Stimulated activated CD4-positive, alpha-beta T cell treated with anti-CD3 and anti-CD28 coated beads, Interleukin-2, amount 100 ng/mL, for 24 hours (primary cell): ENCODE data around the gene OGT.
"Not testable (repeated sequence)": the region's sequence is repeated elsewhere in the genome, so short reads cannot be mapped to it uniquely, and the experiment has no call there.

Source experiments
- DNase-seq, 2 donors: peaks; one replicate each; pipeline ENCODE4 v3.0.0-alpha.2; 2020

OGT gene

DNA sequence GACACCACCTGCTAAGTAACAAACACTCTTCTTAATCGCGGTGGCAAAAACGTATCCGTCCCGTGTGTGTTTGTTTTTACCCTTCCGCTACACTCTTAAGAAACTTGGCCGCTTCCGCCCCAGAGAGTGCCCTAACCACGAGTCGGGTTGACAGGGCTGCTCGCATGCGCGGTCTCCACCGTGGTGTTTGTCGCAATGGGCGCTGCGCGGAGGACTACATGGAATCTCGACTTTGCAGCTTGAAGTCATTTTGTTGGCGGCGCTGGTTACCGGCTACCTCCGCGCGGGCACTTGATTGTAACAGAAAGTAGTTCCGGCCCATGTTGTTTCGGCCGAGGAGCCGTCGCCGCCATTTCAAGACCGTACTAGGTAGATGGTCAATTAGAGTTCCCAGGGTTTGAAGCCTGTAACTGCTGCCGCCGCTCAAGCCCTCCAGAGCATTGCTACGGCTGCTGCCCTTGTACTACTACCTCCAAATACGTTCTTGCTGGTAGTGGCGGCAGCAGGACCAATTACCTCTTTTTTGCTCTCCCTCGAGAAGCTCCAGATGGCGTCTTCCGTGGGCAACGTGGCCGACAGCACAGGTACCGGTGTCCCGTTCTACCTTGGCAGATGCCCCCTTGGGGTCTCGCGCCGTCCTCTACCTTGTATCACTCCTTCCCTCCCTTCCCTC is at the start of gene OGT:
Gene OGT (plus strand): TSS at position 352 of the 673 bp plus-strand sequence. CDS start 196 bp downstream, at position 548.
- peak; percentile 90 to 91 for DNase-seq

DNA sequence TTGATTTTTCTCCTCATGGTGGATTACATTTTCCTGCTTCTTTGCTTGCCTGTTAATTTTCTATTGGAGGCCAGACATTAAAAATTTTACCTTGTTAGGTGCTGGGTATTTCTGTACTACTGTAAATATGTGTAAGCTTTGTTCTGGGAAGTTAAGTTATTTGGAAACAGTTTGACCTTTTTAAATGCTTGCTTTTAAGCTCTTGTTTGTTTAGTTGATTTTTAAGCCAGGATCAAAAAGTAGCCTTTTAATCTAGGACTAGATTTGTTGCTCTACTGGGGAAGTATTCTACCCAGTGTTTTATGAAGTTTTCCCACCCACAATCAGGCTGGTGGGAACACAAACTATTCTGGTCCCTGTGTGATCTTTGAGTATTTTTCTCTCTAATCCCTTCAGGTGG is 45.1 kb upstream of the OGT start:
- no peak for DNase-seq

DNA sequence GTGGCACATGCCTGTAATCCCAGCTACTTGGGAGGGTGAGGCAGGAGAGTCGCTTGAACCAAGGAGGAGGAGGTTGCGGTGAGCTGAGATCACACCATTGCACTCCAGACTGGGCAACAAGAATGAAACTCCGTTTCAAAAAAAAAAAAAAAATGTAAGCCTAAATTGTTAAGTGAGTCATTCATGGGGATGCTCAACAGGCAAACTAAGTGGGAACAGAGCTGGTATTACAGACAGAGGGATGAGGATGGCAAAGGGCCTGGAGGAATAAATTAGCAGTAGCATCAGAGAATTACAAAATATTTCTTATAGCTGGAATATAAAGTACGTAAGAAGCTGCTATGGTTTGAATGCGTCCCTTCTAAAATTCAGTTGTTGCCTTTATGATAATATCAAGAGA is 43.4 kb upstream of the OGT start:
- no peak for DNase-seq

DNA sequence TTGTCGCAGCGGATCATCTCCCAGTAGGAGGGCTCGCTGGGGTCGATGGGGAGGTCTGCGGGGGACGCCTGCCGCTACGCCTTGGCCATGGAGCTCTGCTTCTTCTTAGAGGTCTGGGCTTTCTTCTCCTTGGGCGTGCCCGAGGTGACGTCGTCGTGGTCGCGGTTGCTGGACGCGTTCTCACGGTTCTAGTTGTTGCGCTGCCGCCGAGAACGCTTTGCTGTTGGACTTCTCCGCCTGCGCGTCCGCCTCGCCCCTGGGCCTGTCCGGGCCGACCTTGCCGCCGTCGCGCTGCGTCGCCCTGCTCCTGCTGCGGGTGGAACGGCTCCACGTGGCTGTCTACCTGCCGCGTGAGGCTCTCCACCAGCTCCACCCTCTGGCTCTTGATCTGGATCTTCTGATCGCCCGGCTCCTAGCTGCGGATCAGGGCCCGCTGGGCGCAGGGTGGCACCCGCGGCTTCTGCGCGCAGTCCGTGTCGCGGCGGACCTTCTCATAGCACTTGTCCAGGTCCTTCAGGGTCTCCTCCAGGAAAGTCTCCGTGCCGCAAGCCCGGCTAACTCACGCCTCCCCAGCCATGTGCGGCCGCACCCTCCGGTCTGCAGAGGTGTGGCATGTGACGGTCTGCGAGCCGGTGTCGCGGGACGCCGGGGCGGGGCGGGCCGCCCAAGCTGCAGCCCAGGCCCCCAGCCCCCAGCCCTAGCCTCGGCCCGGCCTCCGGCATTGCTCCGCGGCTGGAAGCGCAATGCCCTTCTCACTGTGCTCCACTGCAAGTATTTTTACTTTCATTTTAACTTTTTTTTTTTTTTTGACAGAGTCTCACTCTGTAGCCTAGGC is 40.5 kb upstream of the OGT start:
- peak; percentile 36 to 59 for DNase-seq

DNA sequence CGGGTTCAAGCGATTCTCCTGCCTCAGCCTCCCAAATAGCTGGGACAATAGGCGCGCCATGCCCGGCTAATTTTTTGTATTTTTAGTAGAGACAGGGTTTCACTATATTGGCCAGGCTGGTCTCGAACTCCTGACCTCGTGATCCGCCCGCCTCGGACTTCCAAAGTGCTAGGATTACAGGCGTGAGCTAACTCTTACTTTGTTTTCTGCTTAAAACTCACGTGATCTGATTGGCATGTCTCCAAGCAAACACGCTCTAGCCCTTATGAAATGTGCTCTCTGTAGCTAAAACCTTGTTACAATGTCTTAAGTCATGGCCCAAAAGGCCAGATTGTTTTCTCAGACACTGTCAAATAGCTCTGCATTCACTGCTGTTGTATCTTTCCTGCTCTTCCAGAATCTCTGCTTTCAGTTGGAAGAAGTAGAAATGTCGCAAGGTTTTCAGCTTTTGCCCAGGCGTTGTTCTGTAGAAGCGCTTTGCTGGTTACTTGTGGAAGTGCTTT is 39.7 kb upstream of the OGT start:
- DNase-seq, result no peak

DNA sequence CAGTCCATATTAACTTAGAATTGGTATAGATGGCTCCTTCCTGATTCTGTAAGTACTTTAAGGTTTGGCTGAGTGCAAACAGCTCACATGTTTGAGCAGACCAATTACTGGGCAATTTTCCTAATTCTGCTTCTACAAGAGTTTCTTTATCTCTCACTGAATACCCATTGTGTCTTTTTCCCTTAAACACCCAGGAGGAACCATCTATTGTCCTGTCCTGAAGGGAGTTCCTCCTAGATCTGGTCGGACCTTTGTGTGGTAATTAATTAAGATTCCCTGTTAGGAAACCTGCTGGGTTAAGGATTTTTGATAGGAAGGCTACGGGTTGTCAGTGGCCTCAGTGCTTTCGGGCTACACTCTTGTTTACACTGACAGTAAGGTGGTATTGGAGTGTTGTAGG is 36.9 kb upstream of the OGT start:
- not testable (repeated sequence) for DNase-seq

DNA sequence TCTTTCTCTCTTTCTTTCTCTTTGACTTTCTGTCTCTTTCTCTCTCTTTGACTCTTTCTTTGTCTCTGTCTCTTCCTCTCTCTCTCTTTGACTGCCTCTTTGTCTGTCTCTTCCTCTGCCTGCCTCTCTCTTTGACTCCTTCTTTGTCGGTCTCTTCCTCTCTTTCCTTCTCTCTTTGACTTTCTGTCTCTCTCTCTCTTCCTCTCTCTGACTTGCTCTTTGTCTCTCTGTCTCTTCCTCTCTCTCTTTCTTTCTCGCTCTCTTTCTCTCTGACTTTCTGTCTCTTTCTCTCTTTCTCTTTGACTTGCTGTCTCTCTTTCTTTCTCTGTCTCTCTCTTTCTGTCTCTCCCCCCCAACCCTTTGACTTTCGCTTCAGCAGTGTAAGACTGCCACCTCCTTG is 36.4 kb upstream of the OGT start:
- no peak for DNase-seq

DNA sequence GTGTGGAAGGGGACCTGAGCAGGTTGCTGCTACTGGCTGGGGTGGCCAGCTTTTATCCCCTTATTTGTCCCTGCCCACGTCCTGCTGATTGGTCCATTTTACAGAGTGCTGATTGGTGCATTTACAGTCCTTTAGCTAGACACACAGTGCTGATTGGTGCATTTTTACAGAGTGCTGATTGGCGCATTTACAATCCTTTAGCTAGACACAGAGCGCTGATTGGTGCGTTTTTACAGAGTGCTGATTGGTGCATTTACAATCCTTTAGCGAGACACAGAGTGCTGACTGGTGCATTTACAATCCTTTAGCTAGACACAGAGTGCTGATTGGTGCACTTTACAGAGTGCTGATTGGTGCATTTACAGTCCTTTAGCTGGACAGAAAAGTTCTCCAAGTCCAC is 30.8 kb upstream of the OGT start:
- not testable (repeated sequence) for DNase-seq

DNA sequence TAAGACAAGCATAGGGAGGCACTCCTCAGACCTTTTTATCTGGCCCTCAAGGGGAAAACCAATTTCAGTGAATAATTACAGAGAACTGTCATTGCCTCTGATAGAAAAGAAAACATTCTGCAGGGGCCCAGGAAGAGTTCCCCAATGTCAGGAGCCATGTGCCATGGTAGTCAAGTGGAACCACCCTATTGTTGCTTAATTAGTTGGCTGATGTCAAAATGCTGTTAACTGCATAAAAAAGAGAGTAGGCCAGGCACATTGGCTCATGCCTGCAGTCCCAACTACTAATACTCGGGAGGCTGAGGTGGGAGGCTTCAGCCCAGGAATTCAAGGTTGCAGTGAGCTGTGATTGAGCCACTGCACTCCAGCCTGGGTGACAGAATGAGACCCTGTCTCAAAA is 28.6 kb upstream of the OGT start:
- DNase-seq, result no peak

DNA sequence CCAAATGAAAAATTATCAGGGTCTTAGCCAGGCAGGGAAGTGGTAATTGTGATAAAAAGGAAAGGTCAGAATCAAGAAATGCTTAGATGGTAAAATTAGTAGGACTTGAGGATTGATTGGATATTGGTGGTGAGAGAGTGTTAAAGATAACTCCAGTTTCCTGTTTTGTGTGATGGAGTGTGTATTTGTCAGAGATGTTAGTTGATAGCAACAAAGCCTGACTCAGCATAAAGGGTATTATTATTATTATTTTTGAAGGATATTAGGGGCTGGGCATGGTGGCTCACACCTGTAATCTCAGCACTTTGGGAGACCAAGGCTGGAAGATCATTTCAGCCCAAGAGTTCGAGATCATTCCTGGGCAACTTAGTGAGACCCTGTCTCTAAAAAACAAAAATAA is 23.6 kb upstream of the OGT start:
- no peak for DNase-seq

DNA sequence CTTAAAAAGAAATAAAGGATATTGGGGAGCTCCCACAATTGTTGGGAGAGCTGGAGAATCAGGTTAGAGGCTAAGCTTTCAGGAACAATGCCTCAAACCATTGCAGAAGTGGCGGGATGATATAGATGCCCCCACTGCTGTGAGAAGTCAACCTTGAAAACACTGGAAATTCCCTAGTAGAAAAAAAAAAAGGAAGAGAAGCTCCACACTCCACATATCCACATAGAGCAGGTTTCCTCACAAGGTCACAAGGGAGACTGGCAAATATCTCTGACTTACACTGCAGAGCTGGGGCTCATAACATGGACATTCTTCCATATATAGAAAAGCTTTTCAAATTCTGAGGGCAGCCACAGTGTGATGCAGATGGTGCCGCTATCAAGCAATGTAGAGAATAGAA is 22.7 kb upstream of the OGT start:
- no peak for DNase-seq

DNA sequence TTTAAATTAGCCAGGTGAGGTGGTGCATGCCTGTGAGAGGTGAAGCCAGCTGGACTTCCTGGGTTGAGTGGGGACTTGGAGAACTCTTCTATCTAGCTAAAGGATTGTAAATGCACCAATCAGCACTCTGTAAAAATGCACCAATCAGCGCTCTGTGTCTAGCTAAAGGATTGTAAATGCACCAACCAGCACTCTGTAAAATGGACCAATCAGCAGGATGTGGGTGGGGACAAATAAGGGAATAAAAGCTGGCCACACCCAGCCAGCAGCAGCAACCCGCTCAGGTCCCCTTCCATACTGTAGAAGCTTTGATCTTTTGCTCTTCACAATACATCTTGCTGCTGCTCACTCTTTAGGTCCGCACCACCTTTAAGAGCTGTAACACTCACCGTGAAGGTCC is 19.2 kb upstream of the OGT start:
- not testable (repeated sequence) for DNase-seq

DNA sequence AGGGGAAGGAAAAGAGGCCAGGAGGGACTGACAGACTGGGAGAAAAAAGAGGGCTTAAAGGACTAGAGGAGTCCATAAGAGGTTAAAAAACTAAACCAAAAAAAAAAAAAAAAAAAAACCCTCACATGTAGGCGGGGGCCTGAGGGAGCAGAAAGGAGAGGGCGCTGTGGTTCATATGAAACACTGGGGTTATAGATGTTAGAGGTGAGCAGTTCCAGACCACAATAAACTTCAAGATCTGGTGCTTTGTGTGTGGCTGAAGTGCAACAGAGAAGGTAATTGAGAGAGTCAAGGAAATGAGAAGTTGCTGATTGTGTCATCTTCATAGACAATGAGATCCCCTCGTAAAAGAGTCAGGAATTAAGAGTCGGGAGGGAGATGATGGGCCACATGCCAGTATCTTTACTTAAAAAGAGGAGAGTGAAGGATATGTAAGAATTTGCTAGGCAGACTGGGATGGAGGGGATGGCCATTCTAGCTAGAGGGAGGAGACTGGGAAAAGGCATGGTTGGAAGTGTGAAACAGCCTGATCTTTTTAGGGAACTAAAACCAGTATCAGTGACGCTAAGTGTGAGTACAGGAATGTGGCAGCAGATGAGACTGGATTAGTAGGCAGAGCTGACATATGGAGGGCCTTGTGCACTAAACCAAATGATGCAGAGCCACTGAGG is 18.4 kb upstream of the OGT start:
- no peak for DNase-seq

DNA sequence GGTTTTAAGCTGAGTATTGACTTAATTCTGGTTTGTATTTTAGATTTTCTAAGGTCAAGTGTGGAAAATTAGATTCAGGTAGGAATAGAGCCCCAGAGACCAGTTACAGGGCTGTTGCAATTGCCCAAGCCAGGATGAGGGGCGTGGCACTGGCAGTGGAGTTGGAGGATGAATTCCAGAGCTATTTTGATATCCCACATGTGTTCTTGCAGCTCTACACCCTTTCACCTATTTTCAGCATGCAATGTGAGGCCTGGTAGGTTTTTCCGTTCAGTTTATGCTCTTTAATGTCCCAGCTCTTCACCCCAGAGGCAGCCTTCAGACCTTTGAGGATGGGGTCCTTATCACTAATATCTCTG is 17.9 kb upstream of the OGT start:
- no peak for DNase-seq

DNA sequence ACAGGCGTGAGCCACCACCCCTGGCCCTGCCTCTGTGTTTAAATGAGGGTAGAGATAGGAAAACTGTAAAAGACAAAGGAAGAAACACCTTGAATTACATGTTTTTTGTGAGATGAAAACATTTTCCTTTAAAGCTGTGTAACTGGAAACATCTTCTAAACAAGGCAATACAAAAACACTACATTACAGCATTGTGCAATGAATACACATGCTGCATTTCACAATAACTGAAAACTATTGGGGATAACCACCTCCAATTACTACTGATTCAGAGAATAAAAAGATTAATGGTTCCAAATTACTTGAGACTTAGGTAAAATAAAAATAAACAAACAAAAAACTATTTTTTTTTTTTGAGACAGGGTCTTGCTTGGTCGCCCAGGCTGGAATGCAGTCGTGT is 7.6 kb upstream of the OGT start:
- DNase-seq, result no peak

DNA sequence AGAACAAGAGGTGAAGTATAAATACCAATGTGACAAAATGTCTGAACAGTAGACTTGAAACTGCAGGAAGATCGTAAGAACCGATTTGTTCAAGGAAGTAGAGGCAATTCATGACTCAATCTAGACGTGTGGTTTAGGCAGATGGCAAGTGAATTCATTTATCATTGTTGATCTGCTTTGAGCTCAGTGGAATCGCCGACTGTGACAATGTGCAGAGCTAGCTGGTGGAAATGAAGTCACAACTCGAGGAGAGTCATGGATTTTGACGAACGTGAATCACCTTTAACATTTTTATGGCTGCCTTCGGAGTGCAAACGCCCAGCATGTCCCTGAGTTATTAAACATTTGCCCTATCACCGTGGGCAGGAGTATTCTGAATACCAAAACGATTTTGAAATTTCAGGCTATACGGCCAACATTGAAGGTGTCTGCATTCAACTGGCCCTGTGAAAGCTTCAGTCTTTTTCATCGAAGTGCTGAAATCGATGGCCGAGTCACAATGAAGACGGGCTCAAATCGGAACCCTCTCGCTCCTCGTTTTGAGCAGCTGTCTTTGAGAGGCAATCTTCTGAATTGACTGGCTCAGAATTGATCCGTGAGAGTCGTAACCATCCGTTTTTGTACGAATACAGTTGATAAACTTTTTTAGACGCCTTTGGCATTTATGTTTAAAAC is 689 bp upstream of the OGT start:
- DNase-seq, result peak; percentile 43 to 59

DNA sequence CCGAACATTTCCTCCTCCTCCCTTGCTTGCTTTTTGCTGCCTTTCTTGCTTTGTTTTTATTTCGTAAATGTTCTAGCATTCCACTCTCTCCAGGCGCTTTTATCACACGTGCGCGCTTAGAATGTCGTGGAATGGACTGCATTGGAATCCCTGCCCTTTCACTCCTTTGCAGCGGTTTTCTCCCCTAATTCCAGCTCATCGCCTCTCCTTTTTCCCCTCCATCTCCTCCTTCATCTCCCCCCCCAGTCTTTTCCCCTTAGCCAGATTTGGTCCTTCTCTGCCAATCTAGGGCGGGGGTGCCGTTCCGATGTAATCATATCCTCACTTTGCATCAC is 579 bp downstream of the OGT start:
- no peak for DNase-seq

DNA sequence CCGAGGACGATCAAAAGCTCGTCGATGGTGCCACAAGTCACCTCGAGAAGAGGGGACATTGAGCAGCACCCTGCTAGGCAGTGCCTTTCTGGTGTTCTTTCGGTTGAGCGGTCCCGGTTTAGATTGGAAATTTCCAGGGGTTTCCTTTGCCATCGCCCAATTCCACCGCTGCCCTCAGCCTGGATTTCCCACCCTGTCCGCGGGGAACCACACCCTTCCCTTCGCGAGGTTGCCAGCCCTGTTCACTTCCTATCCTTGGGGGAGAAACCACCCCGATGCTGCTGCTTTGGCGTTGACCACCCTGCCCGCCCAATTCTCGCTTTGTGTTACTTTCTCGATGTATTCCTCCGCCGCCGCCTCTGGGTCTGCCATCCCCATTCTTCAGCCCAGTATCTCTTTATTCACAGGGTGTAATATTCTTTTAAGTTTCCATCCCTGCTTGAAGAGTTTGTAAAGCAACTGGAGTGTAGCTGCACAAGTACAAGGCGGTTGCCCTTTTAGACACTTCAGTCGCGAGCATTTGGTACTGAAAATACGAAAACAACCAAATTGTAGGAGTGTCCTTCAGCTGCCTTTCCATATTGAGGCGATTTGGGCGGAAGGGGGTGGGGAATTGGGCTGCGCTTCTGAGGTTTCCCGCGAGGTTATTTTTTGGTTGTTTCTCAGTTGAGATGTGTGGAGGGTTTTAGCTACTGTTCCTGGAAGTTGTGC is 1.1 kb downstream of the OGT start:
- DNase-seq, result peak; percentile 59 to 62

DNA sequence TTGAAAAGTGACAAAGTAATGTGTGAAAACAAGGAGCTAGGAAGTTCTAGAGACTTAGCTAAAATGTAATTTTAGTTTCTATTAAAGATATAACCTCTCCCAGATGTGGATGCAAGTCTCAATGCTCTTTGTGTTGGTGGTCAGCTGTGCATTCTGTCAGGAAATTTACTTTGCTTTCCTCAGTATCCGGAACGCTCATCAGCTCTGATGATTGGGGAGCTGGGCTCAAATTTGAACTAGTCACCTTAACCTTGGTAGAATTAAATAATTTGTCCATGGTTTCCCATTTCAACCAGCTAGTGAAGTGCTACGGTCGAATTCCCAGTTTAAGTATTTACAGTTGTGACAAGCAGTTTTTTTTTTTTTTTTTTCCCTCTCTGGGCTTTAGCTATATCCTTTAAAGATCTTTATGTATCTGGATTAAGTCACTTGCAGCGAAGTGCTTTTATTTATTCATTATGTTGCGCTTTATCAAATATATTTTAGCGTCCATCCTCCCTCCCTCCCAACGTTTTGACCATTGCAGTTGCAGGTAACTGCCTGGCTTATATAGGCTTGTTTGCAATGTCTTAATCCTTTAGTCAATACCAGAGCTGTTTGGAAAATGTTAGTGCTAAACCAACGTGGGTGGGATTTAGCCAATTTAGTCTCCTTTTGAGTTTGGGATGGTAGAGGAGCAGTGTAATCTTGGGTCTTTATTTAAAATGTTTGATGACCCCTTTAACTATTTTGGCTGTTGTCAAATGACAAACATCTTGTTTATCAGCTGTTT is 2.1 kb downstream of the OGT start:
- DNase-seq, result no peak

DNA sequence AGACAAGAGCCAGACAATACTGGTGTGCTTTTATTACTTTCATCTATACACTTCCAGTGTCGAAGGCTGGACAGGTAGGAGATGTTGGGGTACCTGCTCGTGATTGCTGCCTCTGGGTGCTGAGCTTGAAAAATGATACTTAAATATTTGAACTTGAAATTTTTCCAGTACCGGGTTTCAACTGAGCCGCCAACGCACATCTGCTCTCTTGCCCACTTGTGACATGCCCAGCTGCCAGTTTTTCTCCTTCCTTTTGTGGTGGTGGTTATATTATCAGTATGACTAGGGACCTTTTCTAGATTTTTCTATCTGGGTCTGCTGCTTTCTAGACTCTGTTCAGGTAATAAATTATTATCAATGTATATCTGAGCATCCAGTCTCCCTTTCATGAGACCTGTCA is 3.4 kb downstream of the OGT start:
- peak; percentile 38 to 40 for DNase-seq

DNA sequence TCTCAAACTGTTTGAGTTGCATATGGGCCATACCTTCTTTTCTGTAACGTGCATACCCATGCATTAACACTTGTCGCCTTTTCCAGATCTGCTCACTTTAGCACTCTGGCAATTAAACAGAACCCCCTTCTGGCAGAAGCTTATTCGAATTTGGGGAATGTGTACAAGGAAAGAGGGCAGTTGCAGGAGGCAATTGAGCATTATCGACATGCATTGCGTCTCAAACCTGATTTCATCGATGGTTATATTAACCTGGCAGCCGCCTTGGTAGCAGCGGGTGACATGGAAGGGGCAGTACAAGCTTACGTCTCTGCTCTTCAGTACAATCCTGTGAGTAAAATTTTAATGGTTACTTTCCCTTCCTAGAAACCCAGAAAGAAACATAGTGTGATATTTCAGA is 4.8 kb downstream of the OGT start:
- DNase-seq, result no peak

DNA sequence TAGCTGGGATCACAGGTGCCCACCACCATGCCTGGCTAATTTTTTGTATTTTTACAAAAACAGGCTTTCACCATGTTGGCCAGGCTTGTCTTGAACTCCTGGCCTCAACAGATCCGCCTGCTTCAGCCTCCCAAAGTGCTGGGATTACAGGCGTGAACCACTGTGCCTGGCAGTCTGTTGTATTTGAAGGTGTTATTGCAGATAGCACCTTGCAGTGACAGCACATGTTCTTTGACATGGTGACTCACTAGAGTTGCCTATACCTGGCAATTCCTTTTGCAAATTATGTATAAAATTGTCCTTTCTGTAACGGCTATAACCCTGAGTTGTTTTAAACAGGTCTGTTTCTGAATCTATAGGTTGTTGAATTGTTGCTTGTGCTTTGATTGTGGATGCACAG is 7.9 kb downstream of the OGT start:
- no peak for DNase-seq
